Femur (tissue), 1 donor: ENCODE measurements around the gene TPRG1.
"Not testable (repeated sequence)": the region's sequence is repeated elsewhere in the genome, so short reads cannot be mapped to it uniquely, and the experiment has no call there.

Source experiments
- DNase-seq: peaks from one replicate; pipeline ENCODE4 v3.0.0-alpha.2; 2017

The TPRG1 gene

DNA sequence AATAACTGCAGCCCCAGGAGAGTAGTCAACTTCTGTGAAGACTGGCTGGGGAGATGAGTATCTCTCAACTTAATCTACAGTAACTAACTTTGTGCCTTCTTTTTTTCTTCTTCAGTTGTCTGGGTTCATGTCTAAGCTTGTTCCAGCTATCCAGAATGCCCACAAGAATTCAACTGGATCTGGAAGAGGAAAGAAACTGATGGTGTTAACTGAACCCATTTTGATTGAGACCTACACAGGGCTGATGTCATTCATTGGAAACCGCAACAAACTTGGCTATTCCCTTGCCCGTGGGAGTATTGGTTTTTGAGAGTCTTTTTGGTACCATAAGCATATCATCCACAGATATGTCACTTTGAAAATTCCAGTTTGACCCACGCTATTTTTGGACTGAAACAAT is 148.7 kb downstream of the TPRG1 start:
- DNase-seq = no peak

DNA sequence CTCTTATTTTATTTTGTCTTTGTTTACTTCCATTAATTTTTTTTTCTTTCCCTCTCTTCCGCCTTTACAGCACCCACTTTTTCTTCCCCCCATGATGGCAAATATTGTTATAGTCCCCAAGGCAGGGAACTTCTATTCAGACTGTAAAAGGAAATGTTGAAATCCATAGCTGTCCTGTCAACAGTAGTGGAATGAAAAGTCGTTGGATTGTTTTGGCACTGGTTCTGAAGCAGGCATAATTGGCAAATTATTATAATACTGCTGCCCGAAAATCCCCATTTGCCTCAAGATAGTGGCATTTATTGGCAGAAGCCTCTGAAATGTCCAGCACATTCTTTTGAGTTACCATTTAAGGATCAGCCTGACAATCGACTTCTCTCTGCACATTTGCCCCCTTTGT is 150.6 kb downstream of the TPRG1 start:
- no peak for DNase-seq

DNA sequence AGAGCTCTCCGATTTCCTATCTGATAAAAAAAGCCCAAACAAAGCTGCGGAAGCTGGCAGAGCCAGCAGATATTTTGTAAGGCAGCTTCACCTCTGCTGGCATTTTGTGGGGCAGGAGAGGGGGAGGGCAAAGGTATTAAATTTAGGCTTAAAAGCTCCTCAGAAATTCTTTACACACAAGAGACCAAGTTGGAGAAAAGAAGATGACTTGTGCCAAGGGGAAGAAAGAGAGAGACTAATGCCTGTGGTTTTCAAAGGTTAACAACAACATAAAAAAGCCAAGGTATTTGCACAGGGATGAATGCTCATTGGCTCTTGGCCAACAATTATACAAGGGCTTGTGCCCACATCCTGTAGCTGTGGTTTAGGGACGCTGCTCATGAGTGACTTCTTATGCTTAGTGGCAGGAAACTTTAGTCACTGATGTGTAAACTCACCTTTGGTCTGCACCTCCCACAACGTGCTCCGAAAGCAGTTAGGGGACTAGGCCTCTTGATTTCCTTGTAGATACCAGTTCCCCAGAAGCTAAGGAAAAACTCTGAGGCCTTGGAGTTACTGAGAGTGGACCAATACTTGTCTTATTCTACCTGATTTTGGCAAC is 152.9 kb downstream of the TPRG1 start:
- DNase-seq = peak; percentile 29

GRCh38 chr3:189325454-189325853 is 153.7 kb downstream of the TPRG1 start:
- no peak for DNase-seq

DNA sequence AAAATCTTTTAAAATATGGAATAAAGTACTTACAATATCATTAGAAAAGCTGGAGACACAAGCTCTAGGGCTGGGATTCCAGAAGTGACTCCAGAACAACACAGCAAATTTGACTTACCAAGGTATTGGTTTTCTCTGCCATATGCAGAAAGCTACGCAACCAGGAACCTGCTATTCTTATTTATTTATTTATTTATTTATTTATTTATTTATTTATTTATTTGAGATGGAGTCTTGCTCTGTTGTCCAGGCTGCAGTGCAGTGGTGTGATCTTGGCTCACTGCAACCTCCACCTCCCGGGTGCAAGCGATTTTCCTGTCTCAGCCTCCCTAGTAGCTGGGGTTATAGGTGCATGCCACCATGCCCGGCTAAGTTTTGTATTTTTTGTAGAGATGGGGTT is 157.9 kb downstream of the TPRG1 start:
- DNase-seq = not testable (repeated sequence)

GRCh38 chr3:189330066-189330465 is 158.3 kb downstream of the TPRG1 start:
- no peak for DNase-seq

- DNase-seq = no peak
Measured at GRCh38 chr3:189331002-189331418, 159.2 kb downstream of the TPRG1 start.

DNA sequence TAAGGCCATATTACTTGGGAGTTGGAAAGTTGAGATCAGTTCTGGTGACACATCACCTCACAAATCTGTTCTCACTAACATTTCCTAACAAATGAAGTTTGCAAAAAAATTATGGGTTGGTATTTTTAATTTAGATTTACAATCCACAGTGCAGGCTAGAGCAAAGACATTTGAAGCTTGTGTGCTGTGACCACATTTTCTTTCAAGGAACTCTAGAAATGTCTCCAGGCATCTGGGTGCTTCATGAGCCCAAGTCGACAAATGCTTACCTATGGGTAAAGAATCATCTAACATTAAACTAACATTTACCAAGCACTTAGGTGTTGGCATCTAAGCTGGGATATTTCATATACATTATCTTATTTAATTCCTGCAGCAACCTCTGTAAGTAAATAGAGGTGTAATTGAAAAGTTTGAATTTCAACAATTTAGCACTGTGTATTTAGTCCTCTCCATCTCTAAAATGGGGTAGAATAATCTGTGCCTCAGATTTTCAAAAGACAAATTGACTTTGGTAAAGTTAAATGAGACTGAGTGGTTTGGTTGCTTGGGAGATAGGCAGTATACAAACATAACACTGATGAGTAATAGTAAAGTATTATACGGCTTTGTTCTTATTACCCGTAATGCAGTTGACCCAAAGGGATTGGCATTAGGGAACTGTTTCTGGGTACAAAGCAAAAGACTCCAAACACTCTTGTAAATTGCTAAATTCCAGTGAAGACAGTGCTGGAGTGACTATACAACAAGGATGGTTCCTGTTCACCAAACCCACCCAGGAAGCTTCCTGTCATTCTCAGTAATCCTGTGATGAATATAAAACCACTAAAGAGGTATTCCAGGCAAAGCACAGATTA is 162.5 kb downstream of the TPRG1 start:
- no peak for DNase-seq

GRCh38 chr3:189337673-189338091 is 165.9 kb downstream of the TPRG1 start:
- DNase-seq = no peak

GRCh38 chr3:189338366-189338765 is 166.6 kb downstream of the TPRG1 start:
- DNase-seq = peak; percentile 64

DNA sequence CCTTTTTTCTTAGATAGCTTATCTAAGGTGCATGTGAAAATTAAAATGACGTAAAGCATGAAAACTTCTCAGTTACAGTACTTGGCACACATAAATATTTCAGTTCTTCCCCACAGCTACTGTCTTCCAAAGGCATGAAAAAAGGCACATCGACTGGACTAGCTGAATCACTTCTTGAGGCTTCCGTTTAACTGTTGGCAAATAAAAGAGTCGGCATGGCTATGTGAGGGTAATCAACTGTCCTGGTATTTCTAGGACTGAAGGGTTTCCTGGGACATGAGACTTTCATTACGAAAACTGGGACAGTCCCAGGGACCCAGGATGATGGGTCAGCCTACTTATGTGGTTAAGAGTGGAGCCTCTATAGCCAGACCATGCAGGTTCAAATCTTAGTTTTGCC is 168.2 kb downstream of the TPRG1 start:
- no peak for DNase-seq

DNA sequence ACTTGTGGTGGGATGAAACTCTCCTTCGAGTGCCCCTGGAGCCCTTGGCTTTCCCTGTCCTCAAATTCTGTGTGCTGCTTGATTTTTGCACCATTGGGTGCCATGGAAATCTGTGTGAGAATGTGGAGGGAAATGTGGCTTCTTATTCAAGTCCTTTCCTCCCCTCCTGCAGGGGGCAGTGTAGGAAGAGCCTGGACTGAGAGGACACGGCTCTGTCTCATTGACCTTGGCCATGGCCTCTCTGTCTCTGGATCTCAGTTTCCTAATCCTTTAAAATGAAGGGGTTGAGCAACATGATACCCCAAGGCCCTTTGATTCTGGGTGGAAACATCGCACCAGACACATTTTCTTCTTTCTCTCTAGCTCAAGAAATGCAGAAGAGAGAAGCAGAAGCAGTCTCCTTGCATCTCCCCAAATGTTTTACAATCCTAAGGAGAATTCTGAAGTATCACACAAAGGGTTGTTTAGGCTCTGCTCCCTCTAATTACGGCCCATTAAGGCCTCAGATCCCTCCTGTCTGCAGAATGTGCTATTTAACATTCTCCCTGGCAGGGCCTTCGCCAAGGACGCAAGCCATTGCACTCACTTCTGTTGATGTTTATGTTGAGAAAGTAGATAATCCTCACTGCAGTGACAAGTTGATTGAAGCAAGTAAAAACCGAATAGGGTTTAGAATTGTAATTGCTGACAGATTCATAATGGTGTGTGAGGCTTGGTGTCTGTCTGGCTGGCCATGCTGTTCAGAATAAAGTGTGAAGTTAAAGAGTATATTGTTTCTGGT is 169.1 kb downstream of the TPRG1 start:
- no peak for DNase-seq

GRCh38 chr3:189342811-189343210 is 171.0 kb downstream of the TPRG1 start:
- DNase-seq = no peak

DNA sequence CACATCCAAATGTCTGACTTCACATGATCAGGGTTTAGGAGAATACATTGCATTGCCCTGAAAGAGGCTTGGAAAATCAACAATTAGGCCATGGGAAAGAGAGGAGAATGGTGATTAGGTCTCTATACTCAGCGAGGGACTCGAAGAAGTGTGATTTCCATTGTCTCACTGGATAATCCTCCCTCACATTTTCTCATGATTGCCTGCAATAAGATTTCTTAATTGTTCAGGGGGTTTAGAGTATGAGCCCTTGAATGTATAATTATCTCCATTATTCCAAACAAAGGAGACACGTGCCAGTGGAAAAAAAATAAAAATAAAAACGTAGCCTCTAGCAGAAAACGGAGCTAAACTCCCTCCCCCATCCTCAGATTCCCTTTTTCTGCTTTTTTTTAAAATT is 173.2 kb downstream of the TPRG1 start:
- no peak for DNase-seq

DNA sequence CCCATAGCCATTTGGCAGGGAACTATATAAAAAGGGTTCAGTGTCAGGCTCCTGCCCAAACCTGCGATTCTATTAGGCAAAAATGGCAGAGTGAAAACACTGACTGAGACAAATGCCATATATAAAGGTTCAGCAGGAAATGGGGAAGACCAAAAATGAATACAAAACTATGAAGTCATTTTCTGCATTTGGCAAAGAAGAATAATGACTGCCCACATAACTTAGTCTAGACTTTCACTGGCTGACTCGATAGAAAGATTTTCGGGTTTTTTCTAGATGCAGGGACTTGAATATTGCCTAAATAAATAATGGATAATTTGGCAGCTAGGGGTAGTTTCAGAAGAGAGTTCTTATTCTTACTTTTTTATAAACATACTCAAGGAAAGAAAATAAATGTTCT is 178.0 kb downstream of the TPRG1 start:
- no peak for DNase-seq

DNA sequence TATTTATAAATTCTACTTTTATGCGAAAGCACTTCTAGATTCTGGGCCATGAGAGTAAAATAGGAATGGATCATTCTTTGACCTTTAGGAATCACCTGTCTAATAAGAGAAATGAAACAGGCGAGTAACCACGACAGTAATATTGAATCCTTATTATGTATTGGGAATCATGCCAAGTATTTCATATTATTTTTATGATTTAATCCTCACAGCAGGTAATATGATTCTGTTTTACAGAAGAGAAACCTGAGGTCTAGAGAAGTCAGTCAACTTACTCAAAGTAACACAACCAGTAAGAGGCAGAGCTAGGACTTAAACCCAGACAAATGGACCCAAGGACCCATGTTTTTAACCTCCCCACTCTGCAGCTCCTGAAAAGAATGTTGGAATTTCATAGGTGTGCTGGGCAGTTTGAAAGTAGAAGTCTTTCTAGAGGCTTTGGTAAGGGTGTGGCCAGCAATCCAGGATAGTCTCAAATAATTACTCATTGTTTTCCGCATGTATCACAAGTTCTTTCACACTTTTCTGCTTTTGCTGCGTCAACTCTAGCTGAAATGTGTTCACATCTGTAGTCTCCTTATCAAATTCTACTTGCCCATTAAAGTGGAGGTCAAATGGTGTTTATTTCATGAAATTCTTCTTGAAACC is 181.7 kb downstream of the TPRG1 start:
- DNase-seq = no peak

DNA sequence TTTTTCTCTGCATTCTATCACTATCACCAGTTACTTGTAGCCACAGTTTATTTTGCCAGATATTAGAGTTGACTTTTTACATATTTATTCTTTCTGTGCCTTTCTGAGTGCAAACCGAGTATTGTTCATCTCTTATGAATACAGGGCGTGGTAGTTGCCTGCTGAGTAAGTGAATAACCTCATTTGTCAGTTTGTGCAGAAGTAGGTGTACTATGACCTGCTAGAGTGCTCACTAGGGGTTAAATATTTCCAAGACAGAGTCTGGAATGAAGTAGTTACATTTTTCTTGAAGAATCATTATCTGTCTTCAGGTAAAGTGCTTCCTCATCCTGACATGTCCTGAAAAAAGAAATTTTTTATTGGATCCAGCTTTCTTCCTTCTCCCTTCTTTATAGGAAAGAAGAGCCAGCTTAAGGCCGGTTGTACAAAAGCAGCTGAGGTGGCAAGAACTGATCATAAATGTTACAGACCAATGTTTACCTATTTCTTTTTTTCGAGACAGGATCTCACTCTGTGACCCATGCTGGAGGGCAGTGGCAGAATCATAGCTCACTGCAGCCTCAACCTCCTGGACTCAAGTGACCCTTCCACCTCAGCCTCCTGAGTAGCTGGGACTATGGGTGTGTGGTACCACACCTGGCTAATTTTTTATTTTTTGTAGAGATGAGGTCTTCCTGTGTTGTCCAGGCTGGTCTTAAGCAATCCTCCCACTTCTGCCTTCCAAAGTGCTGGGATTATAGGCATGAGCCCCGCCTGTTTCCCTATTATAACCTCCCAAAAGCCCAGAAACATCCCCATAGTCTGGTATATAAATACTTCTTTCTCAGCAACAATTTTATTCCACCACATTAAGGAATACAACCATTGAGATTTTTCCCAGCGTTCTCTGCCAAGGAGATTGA is 182.5 kb downstream of the TPRG1 start:
- no peak for DNase-seq

GRCh38 chr3:189355115-189355480 is 183.3 kb downstream of the TPRG1 start:
- DNase-seq = no peak

DNA sequence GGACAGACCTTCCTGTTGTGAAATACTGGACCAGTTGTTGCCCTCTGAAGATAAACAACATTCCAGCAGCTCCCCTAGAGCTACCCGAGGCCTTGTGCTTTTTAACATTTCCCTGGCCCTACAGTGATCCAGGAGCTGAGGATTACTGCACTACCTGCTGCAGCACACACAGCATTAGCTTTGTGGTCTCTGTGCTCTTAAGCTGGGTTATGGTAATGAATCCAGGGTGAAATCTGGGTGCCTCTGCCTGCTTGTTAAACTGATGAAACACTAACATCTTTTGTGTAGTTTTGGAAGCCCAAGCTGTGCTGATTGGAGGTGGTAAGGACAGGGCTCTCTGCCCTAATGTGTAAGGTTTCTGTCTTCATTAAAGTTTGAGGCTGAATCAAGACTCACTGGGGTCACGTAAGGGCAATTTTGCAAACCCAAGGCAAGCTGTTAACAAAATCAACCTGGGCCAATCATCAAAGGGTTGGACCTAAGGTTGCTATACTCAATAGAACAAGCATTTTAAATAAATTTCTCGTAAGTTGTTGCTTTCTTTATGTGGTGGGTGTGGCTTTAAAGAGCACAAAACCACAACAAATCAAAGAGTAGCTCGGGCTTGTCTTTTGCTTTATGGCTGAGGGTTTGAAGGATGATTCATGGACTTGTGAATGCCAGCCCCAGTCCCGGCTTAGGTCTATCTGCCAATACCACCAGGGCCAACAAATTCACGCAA is 183.9 kb downstream of the TPRG1 start:
- no peak for DNase-seq

GRCh38 chr3:189360291-189360690 is 188.5 kb downstream of the TPRG1 start:
- DNase-seq = no peak

GRCh38 chr3:189361103-189361835 is 189.5 kb downstream of the TPRG1 start:
- DNase-seq = no peak
